HCT116 (cell line): ENCODE results near the gene DDHD1.

Experiments
- POLR2AphosphoS5 ChIP-seq: IDR thresholded peaks from 2 replicates; pipeline ENCODE4 v1.6.1; 2011; ENCODE audit warnings: mild to moderate bottlenecking, low read depth, low read length, moderate library complexity
- TF ChIP-seq, protein P1 (sequence below), 3 experiments: fragments of 200-600 bp in 1 of 3; sonication (generic) in 1 of 3; IDR thresholded peaks in 2 of 3; conservative IDR thresholded peaks in 1 of 3; 2 replicates each; pipeline ENCODE4 v1.5.1; 2012 to 2017; ENCODE audit warnings: low read depth in 2 of 3, low read length in 2 of 3, antibody characterized with exemption in 1 of 3, borderline replicate concordance in 1 of 3, control low read depth in 1 of 3, mild to moderate bottlenecking in 1 of 3, mixed read lengths in 1 of 3, mixed run types in 1 of 3, moderate library complexity in 1 of 3; ENCODE audit not compliant: insufficient read depth in 1 of 3

DNA sequence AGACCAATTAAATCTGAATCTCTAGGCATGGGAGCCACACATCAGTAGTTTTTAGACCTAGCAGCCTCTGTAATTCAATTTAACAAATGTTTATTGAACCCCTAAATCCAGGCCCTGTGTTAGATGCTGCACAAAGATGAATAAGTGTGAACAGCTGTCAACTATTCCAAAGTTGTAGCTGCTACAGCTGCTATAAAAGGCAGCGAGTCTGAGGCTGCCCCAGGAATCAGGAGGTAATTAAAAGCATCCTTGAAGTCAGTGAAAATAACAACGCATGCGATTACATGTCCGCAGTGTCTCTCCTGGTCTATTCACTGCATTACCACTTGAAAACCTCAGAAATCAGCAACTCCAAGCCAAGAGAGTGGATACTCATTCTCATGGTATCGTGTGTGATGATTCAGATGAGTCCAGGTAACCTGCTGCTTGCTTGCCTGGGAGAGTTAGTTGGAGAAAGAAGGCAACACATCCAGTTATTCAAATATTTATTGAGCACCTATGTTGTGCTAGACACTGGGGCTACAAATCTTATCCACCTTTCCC is 34.9 kb upstream of the DDHD1 start:
- TF ChIP-seq, protein P1, sequence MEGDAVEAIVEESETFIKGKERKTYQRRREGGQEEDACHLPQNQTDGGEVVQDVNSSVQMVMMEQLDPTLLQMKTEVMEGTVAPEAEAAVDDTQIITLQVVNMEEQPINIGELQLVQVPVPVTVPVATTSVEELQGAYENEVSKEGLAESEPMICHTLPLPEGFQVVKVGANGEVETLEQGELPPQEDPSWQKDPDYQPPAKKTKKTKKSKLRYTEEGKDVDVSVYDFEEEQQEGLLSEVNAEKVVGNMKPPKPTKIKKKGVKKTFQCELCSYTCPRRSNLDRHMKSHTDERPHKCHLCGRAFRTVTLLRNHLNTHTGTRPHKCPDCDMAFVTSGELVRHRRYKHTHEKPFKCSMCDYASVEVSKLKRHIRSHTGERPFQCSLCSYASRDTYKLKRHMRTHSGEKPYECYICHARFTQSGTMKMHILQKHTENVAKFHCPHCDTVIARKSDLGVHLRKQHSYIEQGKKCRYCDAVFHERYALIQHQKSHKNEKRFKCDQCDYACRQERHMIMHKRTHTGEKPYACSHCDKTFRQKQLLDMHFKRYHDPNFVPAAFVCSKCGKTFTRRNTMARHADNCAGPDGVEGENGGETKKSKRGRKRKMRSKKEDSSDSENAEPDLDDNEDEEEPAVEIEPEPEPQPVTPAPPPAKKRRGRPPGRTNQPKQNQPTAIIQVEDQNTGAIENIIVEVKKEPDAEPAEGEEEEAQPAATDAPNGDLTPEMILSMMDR (IDR thresholded peaks at IDR 0.05 in 2 of 3, conservative IDR thresholded peaks at IDR 0.05 in 1 of 3; ENCODE audit: borderline replicate concordance in 1 of 3, insufficient read depth in 1 of 3, low read depth in 2 of 3, low read length in 2 of 3) = no peak
- no peak for TF ChIP-seq POLR2AphosphoS5
